H1 (cell line): ENCODE measurements around the gene LCE6A. TPM values are rescaled to one million over a fixed set of nuclear protein-coding genes. Genes with fewer than 3 reads are reported as not detected.

Source experiments
- EZH2 ChIP-seq: fragments of 200-600 bp; sonication (generic); IDR thresholded peaks from 2 replicates; pipeline ENCODE4 v1.7.1; 2012; ENCODE audit warnings: low read depth, mild to moderate bottlenecking, moderate library complexity, low read length, inconsistent platforms; ENCODE audit not compliant: severe bottlenecking
- NANOG ChIP-seq: IDR thresholded peaks from 2 replicates; pipeline ENCODE4 v1.6.1; 2011; ENCODE audit warnings: low read length, low read depth, mild to moderate bottlenecking, inconsistent platforms; ENCODE audit not compliant: insufficient read depth, poor library complexity, severe bottlenecking
- PHF8 ChIP-seq: fragments of 200-600 bp; sonication (generic); conservative IDR thresholded peaks from 2 replicates; pipeline ENCODE4 v1.7.1; 2012; ENCODE audit warnings: low read depth, mild to moderate bottlenecking, inconsistent platforms, low read length, moderate library complexity
- polyA plus RNA-seq, 7 experiments: library from polyadenylated mRNA; depleted of rRNA in 3 of 7; stranded (reverse) in 5 of 7; unstranded in 2 of 7; fragments of >200 nt in 5 of 7; fragments of 200-250 nt in 2 of 7; gene quantifications; 1 replicate in 5 of 7; 2 replicates in 1 of 7; 4 replicates in 1 of 7; pipeline versions ENCODE4 v1.2.1 to v1.2.3, GENCODE V29; 2011 to 2013; ENCODE audit warnings: missing spikeins in 2 of 7, mixed read lengths in 2 of 7
- total RNA-seq: library from RNA; stranded (reverse); fragmentation: NEBNext Ultra II Directional; extraction: Animal tissue kit (Norgen Biotek cat#: 25700); gene quantifications from 2 replicates; pipeline ENCODE4 v1.2.1, GENCODE V29; 2021
- TF ChIP-seq, protein P1 (sequence below), 3 experiments: IDR thresholded peaks; 1 replicate in 2 of 3; 2 replicates in 1 of 3; pipeline versions ENCODE4 v1.5.1 to v1.6.1; 2011; ENCODE audit warnings: low read length in 3 of 3, mild to moderate bottlenecking in 3 of 3, inconsistent platforms in 2 of 3, low read depth in 1 of 3, moderate library complexity in 1 of 3; ENCODE audit not compliant: insufficient read depth in 1 of 3; ENCODE audit errors: control extremely low read depth in 1 of 3

Gene LCE6A
- total and polyA plus RNA-seq, 2 of the 8 experiments (the other 6 are each of a cell fraction or from before 2014, with no cell fraction given) = not detected

GRCh38 chr1:152811671-152812070 lies 31.0 kb upstream of the LCE6A start, which contains the start of gene LCE1B (continued):
- TF ChIP-seq NANOG (no peak), PHF8 (no peak), EZH2 (no peak)
- TF ChIP-seq, protein P1, sequence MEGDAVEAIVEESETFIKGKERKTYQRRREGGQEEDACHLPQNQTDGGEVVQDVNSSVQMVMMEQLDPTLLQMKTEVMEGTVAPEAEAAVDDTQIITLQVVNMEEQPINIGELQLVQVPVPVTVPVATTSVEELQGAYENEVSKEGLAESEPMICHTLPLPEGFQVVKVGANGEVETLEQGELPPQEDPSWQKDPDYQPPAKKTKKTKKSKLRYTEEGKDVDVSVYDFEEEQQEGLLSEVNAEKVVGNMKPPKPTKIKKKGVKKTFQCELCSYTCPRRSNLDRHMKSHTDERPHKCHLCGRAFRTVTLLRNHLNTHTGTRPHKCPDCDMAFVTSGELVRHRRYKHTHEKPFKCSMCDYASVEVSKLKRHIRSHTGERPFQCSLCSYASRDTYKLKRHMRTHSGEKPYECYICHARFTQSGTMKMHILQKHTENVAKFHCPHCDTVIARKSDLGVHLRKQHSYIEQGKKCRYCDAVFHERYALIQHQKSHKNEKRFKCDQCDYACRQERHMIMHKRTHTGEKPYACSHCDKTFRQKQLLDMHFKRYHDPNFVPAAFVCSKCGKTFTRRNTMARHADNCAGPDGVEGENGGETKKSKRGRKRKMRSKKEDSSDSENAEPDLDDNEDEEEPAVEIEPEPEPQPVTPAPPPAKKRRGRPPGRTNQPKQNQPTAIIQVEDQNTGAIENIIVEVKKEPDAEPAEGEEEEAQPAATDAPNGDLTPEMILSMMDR (IDR thresholded peaks at IDR 0.05; ENCODE audit: control extremely low read depth in 1 of 3, insufficient read depth in 1 of 3, low read depth in 1 of 3, low read length in 3 of 3) = no peak
